ENCODE results near the gene SLC2A13. TPM values are rescaled to one million over a fixed set of nuclear protein-coding genes. Genes with fewer than 3 reads are reported as not detected.

Gene SLC2A13
- total and polyA plus RNA-seq, 10 of the 15 experiments (the other 5 are each of a cell fraction or from before 2014, with no cell fraction given) = 0.05 to 3.7 (median 0.25) TPM

GRCh38 chr12:39755478-39755877 is 350.4 kb downstream of the SLC2A13 start:
- Histone ChIP-seq H3K4me3 (no peak overlapping the region), H3K79me2 (ENCODE audit: control insufficient read depth, insufficient read depth, low read length) (no peaks in the 10 kb centered on the region), H3K27me3 (replicated peaks in 1 of 2; ENCODE audit: control insufficient read depth in 2 of 2, insufficient read depth in 2 of 2, low read length in 1 of 2) (no peaks in the 10 kb centered on the region), H3K9ac (ENCODE audit: control insufficient read depth, insufficient read depth, low read length) (no peak overlapping the region), H2AFZ (ENCODE audit: control insufficient read depth, low read depth, low read length) (no peak overlapping the region), H3K36me3 (ENCODE audit: control insufficient read depth in 2 of 2, insufficient read depth in 2 of 2, low read length in 1 of 2) (no peaks in the 10 kb centered on the region), H3K4me2 (ENCODE audit: control insufficient read depth, insufficient read depth) (no peak overlapping the region), H3K27ac (ENCODE audit: control insufficient read depth, insufficient read depth) (no peak overlapping the region), H3K4me1 (ENCODE audit: control insufficient read depth, insufficient read depth, low read length) (no peaks in the 10 kb centered on the region), H3K9me3 (replicated peaks; ENCODE audit: control insufficient read depth, insufficient read depth, low read length) (no peaks in the 10 kb centered on the region), H4K20me1 (ENCODE audit: control insufficient read depth, insufficient read depth) (no peaks in the 10 kb centered on the region)
- in situ Hi-C loops (cut with MboI) (no loop called here), intact Hi-C loops (cut with micrococcal nuclease; ENCODE audit: unreplicated experiment) (no loop called here)
- DNase-seq (ENCODE audit: low read depth, low spot score) (no peak), ATAC-seq (no peak), FAIRE-seq (no peak)
- ChIA-PET SMC1A (ENCODE audit: uncharacterized antibody, unreplicated experiment) (interaction anchor here (0.6 to 1.5 kb wide), 2 partner anchors 11 to 236 kb away, joined by 4 read pairs; no protein-coding TSS in a partner anchor), POLR2A (no interaction called here), RAD21 (ENCODE audit: unreplicated experiment) (no interaction called here), CTCF (interaction anchor here (1.6 kb wide), 1 partner anchor 256 kb away, joined by 4 read pairs; no protein-coding TSS in a partner anchor)
- no peak for TF ChIP-seq SUZ12 (IDR thresholded peaks at IDR 0.05; ENCODE audit: unreplicated experiment)
- TF ChIP-seq, protein P1, sequence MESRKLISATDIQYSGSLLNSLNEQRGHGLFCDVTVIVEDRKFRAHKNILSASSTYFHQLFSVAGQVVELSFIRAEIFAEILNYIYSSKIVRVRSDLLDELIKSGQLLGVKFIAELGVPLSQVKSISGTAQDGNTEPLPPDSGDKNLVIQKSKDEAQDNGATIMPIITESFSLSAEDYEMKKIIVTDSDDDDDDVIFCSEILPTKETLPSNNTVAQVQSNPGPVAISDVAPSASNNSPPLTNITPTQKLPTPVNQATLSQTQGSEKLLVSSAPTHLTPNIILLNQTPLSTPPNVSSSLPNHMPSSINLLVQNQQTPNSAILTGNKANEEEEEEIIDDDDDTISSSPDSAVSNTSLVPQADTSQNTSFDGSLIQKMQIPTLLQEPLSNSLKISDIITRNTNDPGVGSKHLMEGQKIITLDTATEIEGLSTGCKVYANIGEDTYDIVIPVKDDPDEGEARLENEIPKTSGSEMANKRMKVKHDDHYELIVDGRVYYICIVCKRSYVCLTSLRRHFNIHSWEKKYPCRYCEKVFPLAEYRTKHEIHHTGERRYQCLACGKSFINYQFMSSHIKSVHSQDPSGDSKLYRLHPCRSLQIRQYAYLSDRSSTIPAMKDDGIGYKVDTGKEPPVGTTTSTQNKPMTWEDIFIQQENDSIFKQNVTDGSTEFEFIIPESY (IDR thresholded peaks at IDR 0.05) = no peak
- BruUV-seq (replicated peaks) = no TSS peak
- 55% methylated on average over 2 of the region's 2 CpGs for WGBS (ENCODE audit: insufficient coverage, insufficient replicate concordance, low lambda C conversion rate, missing lambda C conversion rate)

- H3K9me3 ChIP-seq (replicated peaks; ENCODE audit: control insufficient read depth, insufficient read depth, low read length) = no peaks in the 10 kb centered on the region
- SMC1A ChIA-PET (ENCODE audit: uncharacterized antibody, unreplicated experiment) = interaction anchor here (0.6 to 1.0 kb wide), 2 partner anchors 153 to 225 kb away, joined by 3 to 4 read pairs; no protein-coding TSS in a partner anchor
- no peaks in the 10 kb centered on the region for H3K79me2 ChIP-seq (ENCODE audit: control insufficient read depth, insufficient read depth, low read length)
- H3K4me1 ChIP-seq (ENCODE audit: control insufficient read depth, insufficient read depth, low read length) = no peaks in the 10 kb centered on the region
- CTCF ChIA-PET = no interaction called here
- 61% methylated on average over 6 of the region's 6 CpGs for WGBS (ENCODE audit: insufficient coverage, insufficient replicate concordance, low lambda C conversion rate, missing lambda C conversion rate)
- H3K9ac ChIP-seq (ENCODE audit: control insufficient read depth, insufficient read depth, low read length) = no peak overlapping the region
- DNase-seq (ENCODE audit: low read depth, low spot score) = no peak
- RAD21 ChIA-PET (ENCODE audit: unreplicated experiment) = no interaction called here
- in situ Hi-C loops (cut with MboI) (no loop called here), intact Hi-C loops (cut with micrococcal nuclease; ENCODE audit: unreplicated experiment) (no loop called here)
- H3K36me3 ChIP-seq (ENCODE audit: control insufficient read depth in 2 of 2, insufficient read depth in 2 of 2, low read length in 1 of 2) = no peaks in the 10 kb centered on the region
- POLR2A ChIA-PET = no interaction called here
- no peak overlapping the region for H3K4me3 ChIP-seq
- no peak for FAIRE-seq
- no peak overlapping the region for H3K27ac ChIP-seq (ENCODE audit: control insufficient read depth, insufficient read depth)
- H3K4me2 ChIP-seq (ENCODE audit: control insufficient read depth, insufficient read depth) = no peak overlapping the region
- H3K27me3 ChIP-seq (replicated peaks in 1 of 2; ENCODE audit: control insufficient read depth in 2 of 2, insufficient read depth in 2 of 2, low read length in 1 of 2) = no peaks in the 10 kb centered on the region
- BruUV-seq (replicated peaks) = no TSS peak
- no peaks in the 10 kb centered on the region for H4K20me1 ChIP-seq (ENCODE audit: control insufficient read depth, insufficient read depth)
- ATAC-seq = no peak
- H2AFZ ChIP-seq (ENCODE audit: control insufficient read depth, low read depth, low read length) = no peak overlapping the region
- TF ChIP-seq, protein P2, sequence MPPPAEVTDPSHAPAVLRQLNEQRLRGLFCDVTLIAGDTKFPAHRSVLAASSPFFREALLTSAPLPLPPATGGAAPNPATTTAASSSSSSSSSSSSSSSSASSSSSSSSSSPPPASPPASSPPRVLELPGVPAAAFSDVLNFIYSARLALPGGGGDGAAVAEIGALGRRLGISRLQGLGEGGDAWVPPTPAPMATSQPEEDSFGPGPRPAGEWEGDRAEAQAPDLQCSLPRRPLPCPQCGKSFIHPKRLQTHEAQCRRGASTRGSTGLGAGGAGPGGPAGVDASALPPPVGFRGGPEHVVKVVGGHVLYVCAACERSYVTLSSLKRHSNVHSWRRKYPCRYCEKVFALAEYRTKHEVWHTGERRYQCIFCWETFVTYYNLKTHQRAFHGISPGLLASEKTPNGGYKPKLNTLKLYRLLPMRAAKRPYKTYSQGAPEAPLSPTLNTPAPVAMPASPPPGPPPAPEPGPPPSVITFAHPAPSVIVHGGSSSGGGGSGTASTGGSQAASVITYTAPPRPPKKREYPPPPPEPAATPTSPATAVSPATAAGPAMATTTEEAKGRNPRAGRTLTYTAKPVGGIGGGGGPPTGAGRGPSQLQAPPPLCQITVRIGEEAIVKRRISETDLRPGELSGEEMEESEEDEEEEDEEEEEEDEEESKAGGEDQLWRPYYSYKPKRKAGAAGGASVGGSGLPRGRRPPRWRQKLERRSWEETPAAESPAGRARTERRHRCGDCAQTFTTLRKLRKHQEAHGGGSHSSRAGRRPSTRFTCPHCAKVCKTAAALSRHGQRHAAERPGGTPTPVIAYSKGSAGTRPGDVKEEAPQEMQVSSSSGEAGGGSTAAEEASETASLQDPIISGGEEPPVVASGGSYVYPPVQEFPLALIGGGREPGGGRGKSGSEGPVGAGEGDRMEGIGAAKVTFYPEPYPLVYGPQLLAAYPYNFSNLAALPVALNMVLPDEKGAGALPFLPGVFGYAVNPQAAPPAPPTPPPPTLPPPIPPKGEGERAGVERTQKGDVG (CRISPR knock-in tag; IDR thresholded peaks at IDR 0.05) = no peak
- no peak for TF ChIP-seq ZBED1 (IDR thresholded peaks at IDR 0.05; ENCODE audit: borderline replicate concordance)
- TF ChIP-seq, protein P3, sequence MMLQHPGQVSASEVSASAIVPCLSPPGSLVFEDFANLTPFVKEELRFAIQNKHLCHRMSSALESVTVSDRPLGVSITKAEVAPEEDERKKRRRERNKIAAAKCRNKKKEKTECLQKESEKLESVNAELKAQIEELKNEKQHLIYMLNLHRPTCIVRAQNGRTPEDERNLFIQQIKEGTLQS (IDR thresholded peaks at IDR 0.05; ENCODE audit: borderline replicate concordance, extremely low read depth, low read depth, low read length) = no peak
- TF ChIP-seq YY1 (IDR thresholded peaks at IDR 0.05; ENCODE audit: low read depth, low read length) = no peak
- TF ChIP-seq SRF (IDR thresholded peaks at IDR 0.05; ENCODE audit: low read depth in 2 of 2, low read length in 2 of 2) = no peak
- TF ChIP-seq MTA3 (IDR thresholded peaks at IDR 0.05; ENCODE audit: borderline replicate concordance, low read length) = no peak
- TF ChIP-seq PAX8 (IDR thresholded peaks at IDR 0.05) = no peak
- no peak for TF ChIP-seq CREM (IDR thresholded peaks at IDR 0.05; ENCODE audit: low read depth)
- no peak for TF ChIP-seq HDAC6 (IDR thresholded peaks at IDR 0.05; ENCODE audit: unreplicated experiment)
These were observed 353.3 kb downstream of the SLC2A13 start for GRCh38 chr12:39752482-39753137.

Measured in GM12878 (cell line).